ENCODE results near the gene ZNF575. TPM values are rescaled to one million over a fixed set of nuclear protein-coding genes. Genes with fewer than 3 reads are reported as not detected.
"Not testable (repeated sequence)": the region's sequence is repeated elsewhere in the genome, so short reads cannot be mapped to it uniquely, and the experiment has no call there.

The ZNF575 gene
- total RNA-seq, 2 donors from 2014 or later: 6.4 to 11.3 TPM

DNA sequence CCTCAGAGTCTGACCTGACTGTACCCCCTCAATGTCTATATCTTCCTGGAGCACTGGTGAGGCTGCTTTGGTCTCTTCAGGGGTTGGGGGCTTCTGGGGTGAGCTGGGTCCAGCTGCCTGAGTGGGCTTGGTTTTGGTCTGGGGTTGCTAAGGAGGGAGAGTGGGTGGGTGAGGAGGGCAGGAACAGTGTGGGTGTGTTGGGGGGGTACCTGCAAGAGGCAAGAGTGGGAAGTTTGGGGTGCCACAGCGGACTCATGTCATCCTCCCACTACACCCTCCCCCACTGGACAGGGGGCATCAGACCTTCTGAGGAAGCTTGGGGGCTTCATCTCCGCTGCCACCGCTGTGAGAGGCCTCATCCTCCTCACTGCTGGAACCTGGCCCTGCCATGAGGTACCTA lies 13.6 kb downstream of the ZNF575 start:
- H3K9me3 ChIP-seq: no peaks in the 10 kb centered on the region
- H3K4me3 ChIP-seq: no peak overlapping the region
- intact Hi-C loops (cut with DNase I): loop anchor here (10.0 kb wide), 1 partner anchor 258 kb away; the partner anchor contains the start of gene LYPD5
- H3K27ac ChIP-seq: no peak overlapping the region
- TF ChIP-seq, protein P1, sequence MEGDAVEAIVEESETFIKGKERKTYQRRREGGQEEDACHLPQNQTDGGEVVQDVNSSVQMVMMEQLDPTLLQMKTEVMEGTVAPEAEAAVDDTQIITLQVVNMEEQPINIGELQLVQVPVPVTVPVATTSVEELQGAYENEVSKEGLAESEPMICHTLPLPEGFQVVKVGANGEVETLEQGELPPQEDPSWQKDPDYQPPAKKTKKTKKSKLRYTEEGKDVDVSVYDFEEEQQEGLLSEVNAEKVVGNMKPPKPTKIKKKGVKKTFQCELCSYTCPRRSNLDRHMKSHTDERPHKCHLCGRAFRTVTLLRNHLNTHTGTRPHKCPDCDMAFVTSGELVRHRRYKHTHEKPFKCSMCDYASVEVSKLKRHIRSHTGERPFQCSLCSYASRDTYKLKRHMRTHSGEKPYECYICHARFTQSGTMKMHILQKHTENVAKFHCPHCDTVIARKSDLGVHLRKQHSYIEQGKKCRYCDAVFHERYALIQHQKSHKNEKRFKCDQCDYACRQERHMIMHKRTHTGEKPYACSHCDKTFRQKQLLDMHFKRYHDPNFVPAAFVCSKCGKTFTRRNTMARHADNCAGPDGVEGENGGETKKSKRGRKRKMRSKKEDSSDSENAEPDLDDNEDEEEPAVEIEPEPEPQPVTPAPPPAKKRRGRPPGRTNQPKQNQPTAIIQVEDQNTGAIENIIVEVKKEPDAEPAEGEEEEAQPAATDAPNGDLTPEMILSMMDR (IDR thresholded peaks at IDR 0.05): no peak
- DNase-seq: no peak
- H3K36me3 ChIP-seq: peaks cover 5% of the 10 kb centered on the region
- H3K4me1 ChIP-seq: no peaks in the 10 kb centered on the region
- H3K9ac ChIP-seq (ENCODE audit: low read depth in 2 of 2, low read length in 2 of 2): no peak overlapping the region
- H3K27me3 ChIP-seq: no peaks in the 10 kb centered on the region

DNA sequence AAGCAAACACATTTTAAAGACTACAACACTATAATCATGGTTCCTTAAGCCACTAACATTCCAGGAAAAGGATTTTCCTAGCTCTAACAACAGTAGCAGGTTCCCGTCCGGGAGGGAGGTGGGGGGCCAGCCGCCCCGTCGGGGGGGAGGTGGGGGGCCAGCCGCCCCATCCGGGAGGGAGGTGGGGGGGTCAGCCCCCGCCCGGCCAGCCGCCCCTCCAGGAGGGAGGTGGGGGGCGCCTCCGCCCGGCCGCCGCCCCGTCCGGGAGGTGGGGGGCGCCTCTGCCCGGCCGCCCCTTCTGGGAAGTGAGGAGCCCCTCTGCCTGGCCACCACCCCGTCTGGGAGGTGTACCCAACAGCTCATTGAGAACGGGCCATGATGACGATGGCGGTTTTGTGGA lies 14.9 kb downstream of the ZNF575 start:
- not testable (repeated sequence) for DNase-seq; H3K27me3 ChIP-seq; H3K4me1 ChIP-seq; H3K9me3 ChIP-seq; H3K36me3 ChIP-seq; H3K4me3 ChIP-seq; H3K27ac ChIP-seq; H3K9ac ChIP-seq (ENCODE audit: low read depth in 2 of 2, low read length in 2 of 2)
- intact Hi-C loops (cut with DNase I): loop anchor here (10.0 kb wide), 1 partner anchor 257 kb away; the partner anchor contains the start of gene LYPD5

DNA sequence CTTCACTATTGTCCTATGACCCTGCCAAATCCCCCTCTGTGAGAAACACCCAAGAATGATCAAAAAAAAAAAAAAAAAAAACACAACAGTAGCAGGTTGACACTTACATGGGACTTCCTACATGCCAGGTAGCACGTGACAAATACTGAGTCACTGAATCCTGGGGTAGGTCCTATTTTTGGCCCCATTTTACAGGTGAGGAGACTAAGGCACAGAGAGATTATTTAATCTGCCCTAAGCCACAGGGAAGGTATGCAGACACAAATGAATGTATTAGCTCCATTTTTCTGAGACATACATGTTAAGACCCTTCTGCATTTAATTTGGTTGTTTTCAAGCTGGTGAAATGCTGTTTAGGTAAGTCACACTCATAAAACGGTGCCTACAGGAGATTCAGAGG lies 15.7 kb downstream of the ZNF575 start:
- no peaks in the 10 kb centered on the region for H3K9me3 ChIP-seq
- H3K4me1 ChIP-seq: no peaks in the 10 kb centered on the region
- intact Hi-C loops (cut with DNase I): loop anchor here (10.0 kb wide), 1 partner anchor 256 kb away; the partner anchor contains the start of gene LYPD5
- no peak overlapping the region for H3K27ac ChIP-seq
- TF ChIP-seq, protein P1 (IDR thresholded peaks at IDR 0.05): no peak
- H3K9ac ChIP-seq (ENCODE audit: low read depth in 2 of 2, low read length in 2 of 2): no peak overlapping the region
- no peak overlapping the region for H3K4me3 ChIP-seq
- DNase-seq: no peak
- H3K36me3 ChIP-seq: peaks cover 5% of the 10 kb centered on the region
- no peaks in the 10 kb centered on the region for H3K27me3 ChIP-seq

DNA sequence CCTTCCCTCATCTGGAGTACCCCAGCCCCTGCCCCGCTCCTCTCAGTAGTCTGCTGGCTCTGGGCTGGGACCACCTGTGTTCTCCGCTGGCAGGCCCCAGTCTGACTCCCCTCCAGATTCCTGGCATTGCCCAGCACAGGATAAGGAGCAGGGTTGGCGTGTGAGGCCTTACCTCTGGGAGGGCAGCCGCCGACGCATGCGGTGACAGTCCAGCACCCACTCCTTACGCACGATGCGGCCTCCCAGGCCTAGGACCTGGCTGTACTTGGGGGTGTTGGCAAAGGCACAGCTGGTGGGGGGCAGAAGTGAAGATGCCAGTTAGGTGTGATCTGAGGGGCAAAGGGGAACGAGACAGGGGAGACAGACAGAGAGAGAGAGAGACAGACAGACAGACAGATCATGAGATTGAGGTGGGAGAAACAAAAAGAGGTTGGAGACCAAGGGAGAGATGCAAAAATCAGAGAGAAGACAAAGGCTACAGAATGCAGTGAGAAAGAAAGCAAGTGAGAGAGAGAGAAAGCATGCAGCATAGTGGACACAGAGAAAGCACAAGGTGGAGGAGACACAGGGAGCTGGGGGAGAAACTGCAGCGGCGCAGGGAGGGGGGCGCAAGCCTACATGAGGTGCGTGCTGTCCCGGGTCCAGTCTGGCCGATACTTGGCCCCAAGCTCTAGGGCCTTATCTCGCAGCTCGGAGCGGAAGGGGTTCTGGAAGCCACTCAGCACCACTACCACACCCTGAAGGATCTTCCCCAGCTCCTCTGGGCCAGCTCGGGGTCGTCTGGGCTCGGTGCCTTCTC lies 18.6 kb downstream of the ZNF575 start:
- TF ChIP-seq, protein P1 (IDR thresholded peaks at IDR 0.05): no peak
- intact Hi-C loops (cut with DNase I): no loop called here
- DNase-seq: no peak

DNA sequence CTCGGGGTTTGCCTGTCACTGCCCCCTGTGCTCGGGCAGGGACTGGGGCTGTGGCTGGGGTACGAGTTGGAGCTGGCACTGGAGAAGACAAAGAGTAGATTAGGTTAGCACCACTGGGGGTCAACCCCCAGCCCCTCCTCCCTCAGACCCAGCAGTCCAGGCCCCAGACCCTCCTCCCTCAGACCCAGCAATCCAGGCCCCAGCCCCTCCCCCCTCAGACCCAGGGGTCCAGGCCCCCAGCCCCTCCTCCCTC lies 19.1 kb downstream of the ZNF575 start:
- no peaks in the 10 kb centered on the region for H3K27me3 ChIP-seq
- intact Hi-C loops (cut with DNase I): no loop called here
- TF ChIP-seq, protein P1 (IDR thresholded peaks at IDR 0.05): no peak
- H3K9me3 ChIP-seq: no peaks in the 10 kb centered on the region
- peaks cover 5% of the 10 kb centered on the region for H3K36me3 ChIP-seq
- H3K27ac ChIP-seq: no peak overlapping the region
- no peak overlapping the region for H3K9ac ChIP-seq (ENCODE audit: low read depth in 2 of 2, low read length in 2 of 2)
- H3K4me1 ChIP-seq: no peaks in the 10 kb centered on the region
- DNase-seq: no peak
- H3K4me3 ChIP-seq: no peak overlapping the region

More for the DNA sequence above, 18.6 kb downstream of the ZNF575 start:
- no peaks in the 10 kb centered on the region for H3K4me1 ChIP-seq
- H3K36me3 ChIP-seq: peaks cover 5% of the 10 kb centered on the region
- no peak overlapping the region for H3K27ac ChIP-seq
- H3K4me3 ChIP-seq: no peak overlapping the region
- H3K27me3 ChIP-seq: no peaks in the 10 kb centered on the region
- H3K9ac ChIP-seq (ENCODE audit: low read depth in 2 of 2, low read length in 2 of 2): no peak overlapping the region
- no peaks in the 10 kb centered on the region for H3K9me3 ChIP-seq

DNA sequence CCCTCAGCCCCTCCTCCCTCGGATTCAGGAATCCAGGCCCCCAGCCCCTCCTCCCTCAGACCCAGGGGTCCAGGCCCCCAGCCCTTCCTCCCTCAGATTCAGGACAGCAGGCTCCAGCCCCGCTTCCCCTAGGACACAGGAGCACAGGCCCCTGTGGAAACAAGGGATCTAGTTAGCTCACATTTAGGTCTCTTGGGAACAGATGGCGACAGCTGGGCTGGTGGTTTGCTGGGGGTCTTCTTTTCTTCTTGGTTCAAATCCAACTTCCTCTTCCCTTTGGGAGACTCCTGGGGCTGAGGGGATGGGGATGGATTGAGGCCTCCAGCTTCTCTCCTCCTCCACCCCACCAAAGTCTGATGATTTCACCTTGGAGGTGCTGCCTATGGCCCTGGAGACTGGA lies 19.6 kb downstream of the ZNF575 start:
- peaks cover 5% of the 10 kb centered on the region for H3K36me3 ChIP-seq
- TF ChIP-seq, protein P1 (IDR thresholded peaks at IDR 0.05): no peak

More for the DNA sequence above, 19.6 kb downstream of the ZNF575 start:
- no peaks in the 10 kb centered on the region for H3K27me3 ChIP-seq
- no peaks in the 10 kb centered on the region for H3K9me3 ChIP-seq
- H3K4me3 ChIP-seq: no peak overlapping the region
- intact Hi-C loops (cut with DNase I): no loop called here
- H3K27ac ChIP-seq: no peak overlapping the region
- no peak overlapping the region for H3K9ac ChIP-seq (ENCODE audit: low read depth in 2 of 2, low read length in 2 of 2)
- no peaks in the 10 kb centered on the region for H3K4me1 ChIP-seq
- DNase-seq: no peak

Measured in colonic mucosa (tissue), 4 donors.